HG03469 (cell line): Measurements from ENCODE around the gene ATP2B3.
"Not testable (repeated sequence)": the region's sequence is repeated elsewhere in the genome, so short reads cannot be mapped to it uniquely, and the experiment has no call there.

Experiments used
- ATAC-seq: cut with Tn5 transposase; IDR thresholded peaks from one replicate; pipeline ENCODE4 v1.9.1; 2021; ENCODE audit warnings: mild to moderate bottlenecking, moderate library complexity, moderate number of reproducible peaks; ENCODE audit not compliant: unreplicated experiment

Gene ATP2B3

GRCh38 chrX:153592091-153592833, 74.8 kb downstream of the ATP2B3 start:
- ATAC-seq, result no peak

GRCh38 chrX:153592966-153593688, 75.7 kb downstream of the ATP2B3 start:
- no peak for ATAC-seq

- ATAC-seq, result no peak
Observed at GRCh38 chrX:153593811-153594500, 76.5 kb downstream of the ATP2B3 start.

GRCh38 chrX:153595387-153595786, 77.9 kb downstream of the ATP2B3 start:
- no peak for ATAC-seq

- ATAC-seq, result no peak
Observed at GRCh38 chrX:153595859-153596857, 78.7 kb downstream of the ATP2B3 start.

GRCh38 chrX:153596981-153597750, 79.7 kb downstream of the ATP2B3 start:
- ATAC-seq, result no peak

GRCh38 chrX:153598541-153599191, 81.2 kb downstream of the ATP2B3 start, which contains the start of gene CCNQ:
Gene CCNQ, minus strand, starts transcription at chrX:153599139. Its CDS starts 66 bp downstream, at chrX:153599073.
- peak; percentile 22 for ATAC-seq

GRCh38 chrX:153599192-153600031, 82.0 kb downstream of the ATP2B3 start:
- ATAC-seq, result peak; percentile 62

GRCh38 chrX:153600032-153600373, 82.6 kb downstream of the ATP2B3 start:
- ATAC-seq, result no peak

GRCh38 chrX:153600921-153601320, 83.5 kb downstream of the ATP2B3 start:
- no peak for ATAC-seq

- no peak for ATAC-seq
Observed at GRCh38 chrX:153601511-153602110, 84.2 kb downstream of the ATP2B3 start.

- no peak for ATAC-seq
Observed at GRCh38 chrX:153602601-153603000, 85.2 kb downstream of the ATP2B3 start.

- ATAC-seq, result no peak
Observed at GRCh38 chrX:153603131-153603656, 85.8 kb downstream of the ATP2B3 start.

- not testable (repeated sequence) for ATAC-seq
Observed at GRCh38 chrX:153604666-153605380, 87.4 kb downstream of the ATP2B3 start.

- no peak for ATAC-seq
Observed at GRCh38 chrX:153606503-153606902, 89.1 kb downstream of the ATP2B3 start.

- ATAC-seq, result no peak
Observed at GRCh38 chrX:153608376-153608775, 90.9 kb downstream of the ATP2B3 start.

- ATAC-seq, result no peak
Observed at GRCh38 chrX:153608806-153609205, 91.4 kb downstream of the ATP2B3 start.
